HT1080 (cell line): ENCODE results near the gene N4BP2L1. TPM values are rescaled to one million over a fixed set of nuclear protein-coding genes. Genes with fewer than 3 reads are reported as not detected.
"Not testable (repeated sequence)": the region's sequence is repeated elsewhere in the genome, so short reads cannot be mapped to it uniquely, and the experiment has no call there.

Experiments used
- DNase-seq: peaks from one replicate; pipeline ENCODE4 v3.0.0-alpha.2; 2015; ENCODE audit warnings: low read depth
- small RNA-seq: library from RNA; depleted of rRNA; stranded (forward); fragments of <200 nt; gene quantifications from one replicate; pipeline ENCODE3, GENCODE V24; 2014
- total RNA-seq: library from RNA; depleted of rRNA; stranded (reverse); fragments of >200 nt; shearing (Covaris generic); gene quantifications from 2 replicates; pipeline ENCODE4 v1.2.3, GENCODE V29; 2014; rRNA removed

Gene N4BP2L1
- total RNA-seq, 1 experiment from 2014 or later, result 0.93 TPM

DNA sequence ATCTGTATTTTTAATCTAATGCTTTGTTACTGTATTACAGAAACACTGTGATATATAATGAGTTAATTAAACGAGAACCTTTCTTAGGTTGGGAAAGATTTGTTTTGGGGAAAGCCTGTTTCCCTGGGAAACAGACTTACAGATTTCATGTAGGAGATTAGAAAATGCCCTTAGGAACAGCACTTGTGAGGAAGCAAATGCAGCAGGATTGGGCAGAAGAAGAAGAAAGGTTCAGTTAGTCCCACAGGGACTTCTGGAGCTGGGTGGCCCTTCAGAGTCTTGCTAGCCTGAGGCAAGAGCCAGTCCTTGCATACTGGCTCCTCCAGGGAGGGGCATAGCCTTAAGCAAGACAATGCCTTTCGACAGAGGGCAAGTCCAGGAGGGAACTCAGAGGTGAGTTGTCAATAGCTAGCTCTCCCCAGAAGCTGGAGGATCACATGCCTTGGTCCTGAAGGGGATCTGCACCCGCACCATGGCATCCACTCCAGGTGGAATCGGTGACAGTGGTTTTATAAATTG is 36.8 kb downstream of the N4BP2L1 start:
- no peak for DNase-seq

- DNase-seq, result no peak
These were observed 37.4 kb downstream of the N4BP2L1 start for GRCh38 chr13:32390484-32390883.

DNA sequence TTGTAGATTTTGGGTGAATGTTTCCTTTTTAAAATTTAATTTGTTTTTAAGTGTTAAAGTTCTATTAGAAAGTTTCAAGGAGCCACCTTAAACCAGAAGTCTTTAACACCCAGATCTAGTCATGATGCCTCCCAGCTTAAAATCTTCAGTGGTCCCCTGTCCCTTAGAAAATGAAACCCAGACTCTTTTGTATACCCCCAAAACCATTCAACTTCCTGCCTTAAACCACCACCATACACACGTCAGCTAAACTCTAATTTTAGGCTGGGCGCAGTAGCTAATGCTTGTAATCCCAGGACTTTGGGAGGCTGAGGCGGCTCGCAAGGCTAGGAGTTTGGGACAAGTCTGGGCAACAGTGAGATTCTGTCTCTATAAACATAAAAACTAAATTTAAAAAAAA is 37.9 kb downstream of the N4BP2L1 start:
- DNase-seq, result no peak

GRCh38 chr13:32385410-32385809 is 42.5 kb downstream of the N4BP2L1 start:
- DNase-seq, result no peak

DNA sequence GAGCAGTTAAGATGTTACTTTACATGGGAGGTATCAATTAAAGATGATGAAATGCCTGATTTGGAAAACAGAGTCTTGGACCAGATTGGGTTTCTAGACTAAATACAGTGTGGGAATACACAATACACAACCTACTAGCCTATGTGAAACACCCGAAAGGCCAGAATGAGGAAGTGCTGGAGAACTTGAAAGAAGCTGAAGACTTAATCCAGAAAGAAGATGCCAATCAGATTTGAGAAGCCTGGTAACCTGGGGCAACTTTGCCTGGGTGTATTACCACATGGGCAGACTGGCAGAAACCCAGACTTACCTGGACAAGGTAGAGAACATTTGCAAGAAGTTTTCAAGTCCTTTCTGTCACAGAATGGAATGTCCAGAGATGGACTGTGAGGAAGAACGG is 43.2 kb downstream of the N4BP2L1 start:
- no peak for DNase-seq

- no peak for DNase-seq
These were observed 43.9 kb downstream of the N4BP2L1 start for GRCh38 chr13:32383836-32384618.

DNA sequence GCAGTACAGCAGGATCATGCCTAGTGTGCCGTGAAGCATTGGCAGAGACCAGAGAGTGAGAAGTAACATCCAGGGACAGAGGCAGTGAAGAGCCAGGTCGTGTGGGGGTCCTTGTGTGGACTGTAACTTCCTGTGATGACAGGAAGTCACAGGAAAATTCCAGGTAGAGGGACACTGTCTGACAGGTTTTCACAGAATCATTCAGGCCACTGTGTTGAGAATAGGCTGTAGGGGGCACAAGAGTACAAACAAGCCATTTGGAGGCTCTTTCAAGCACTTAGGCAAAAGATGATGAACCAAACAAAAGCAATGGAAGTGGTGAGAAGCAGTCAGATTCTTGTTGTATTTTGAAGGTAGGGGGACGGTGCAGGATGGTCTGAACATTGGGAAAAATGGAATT is 46.4 kb downstream of the N4BP2L1 start:
- no peak for DNase-seq

- DNase-seq, result no peak
These were observed 49.9 kb downstream of the N4BP2L1 start for GRCh38 chr13:32378012-32378411.

DNA sequence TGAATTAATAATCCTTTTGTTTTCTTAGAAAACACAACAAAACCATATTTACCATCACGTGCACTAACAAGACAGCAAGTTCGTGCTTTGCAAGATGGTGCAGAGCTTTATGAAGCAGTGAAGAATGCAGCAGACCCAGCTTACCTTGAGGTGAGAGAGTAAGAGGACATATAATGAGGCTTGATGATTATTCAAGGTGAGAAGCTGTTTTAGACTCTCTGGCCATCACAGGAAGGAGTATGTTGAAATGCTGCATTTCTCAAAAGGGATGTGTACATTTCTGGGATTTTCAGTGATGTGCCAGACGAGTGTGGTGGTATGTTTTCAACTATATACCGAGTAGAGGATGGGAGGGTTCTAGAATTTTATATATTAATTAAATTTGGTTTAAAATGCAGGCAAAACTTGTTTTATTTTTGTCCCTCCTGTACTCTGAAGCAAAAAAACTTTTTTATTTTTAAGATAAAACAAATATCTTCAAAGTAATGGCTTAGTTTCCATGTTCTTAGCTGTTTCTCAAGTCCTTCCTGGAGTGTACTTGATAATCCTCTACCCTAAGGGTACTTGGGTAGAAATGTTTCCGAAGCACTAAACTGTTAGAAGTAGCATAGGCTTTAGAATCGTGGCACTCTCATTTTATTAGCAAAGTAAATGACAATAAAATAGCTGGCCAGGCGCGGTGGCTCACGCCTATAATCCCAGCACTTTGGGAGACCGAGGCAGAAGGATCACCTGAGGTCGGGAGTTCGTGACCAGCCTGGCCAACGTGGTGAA is 51.1 kb downstream of the N4BP2L1 start:
- no peak for DNase-seq

DNA sequence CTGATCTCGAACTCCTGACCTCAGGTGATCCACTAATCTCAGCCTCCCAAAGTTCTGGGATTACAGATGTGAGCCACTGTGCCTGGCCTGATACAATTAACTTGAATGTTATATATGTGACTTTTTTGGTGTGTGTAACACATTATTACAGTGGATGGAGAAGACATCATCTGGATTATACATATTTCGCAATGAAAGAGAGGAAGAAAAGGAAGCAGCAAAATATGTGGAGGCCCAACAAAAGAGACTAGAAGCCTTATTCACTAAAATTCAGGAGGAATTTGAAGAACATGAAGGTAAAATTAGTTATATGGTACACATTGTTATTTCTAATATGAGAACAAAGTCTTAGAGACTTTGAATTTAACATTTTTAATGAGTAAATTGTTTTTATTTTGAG is 57.1 kb downstream of the N4BP2L1 start:
- no peak for DNase-seq

DNA sequence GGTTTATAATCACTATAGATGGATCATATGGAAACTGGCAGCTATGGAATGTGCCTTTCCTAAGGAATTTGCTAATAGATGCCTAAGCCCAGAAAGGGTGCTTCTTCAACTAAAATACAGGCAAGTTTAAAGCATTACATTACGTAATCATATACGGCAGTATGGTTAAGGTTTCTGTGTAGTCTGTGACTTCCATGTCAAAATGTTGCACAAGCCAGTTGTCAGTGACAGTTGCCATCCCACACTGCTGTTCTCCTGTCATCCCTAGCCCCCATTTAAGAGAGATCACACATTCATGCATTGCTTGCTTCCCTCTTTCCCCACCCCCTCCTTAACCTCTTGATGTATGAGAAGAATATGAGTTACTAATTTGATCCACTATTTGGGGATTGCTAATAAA is 65.4 kb downstream of the N4BP2L1 start:
- DNase-seq, result no peak

DNA sequence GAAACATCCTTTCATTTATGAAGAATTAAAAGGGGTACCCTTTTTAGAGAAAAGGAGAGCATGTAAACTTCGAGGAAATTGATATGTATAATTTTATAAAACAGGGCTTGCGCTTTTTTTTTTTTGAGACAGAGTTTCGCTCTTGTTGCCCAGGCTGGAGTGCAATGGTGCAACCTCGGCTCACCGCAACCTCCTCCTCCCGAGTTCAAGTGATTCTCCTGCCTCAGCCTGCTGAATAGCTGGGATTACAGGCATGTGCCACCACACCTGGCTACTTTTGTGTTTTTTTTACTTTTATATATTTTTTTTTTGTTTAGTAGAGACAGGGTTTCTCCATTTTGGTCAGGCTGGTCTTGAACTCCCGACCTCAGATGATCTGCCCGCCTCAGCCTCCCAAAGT is 72.0 kb downstream of the N4BP2L1 start:
- not testable (repeated sequence) for DNase-seq

GRCh38 chr13:32354040-32354439 is 73.9 kb downstream of the N4BP2L1 start:
- no peak for DNase-seq

DNA sequence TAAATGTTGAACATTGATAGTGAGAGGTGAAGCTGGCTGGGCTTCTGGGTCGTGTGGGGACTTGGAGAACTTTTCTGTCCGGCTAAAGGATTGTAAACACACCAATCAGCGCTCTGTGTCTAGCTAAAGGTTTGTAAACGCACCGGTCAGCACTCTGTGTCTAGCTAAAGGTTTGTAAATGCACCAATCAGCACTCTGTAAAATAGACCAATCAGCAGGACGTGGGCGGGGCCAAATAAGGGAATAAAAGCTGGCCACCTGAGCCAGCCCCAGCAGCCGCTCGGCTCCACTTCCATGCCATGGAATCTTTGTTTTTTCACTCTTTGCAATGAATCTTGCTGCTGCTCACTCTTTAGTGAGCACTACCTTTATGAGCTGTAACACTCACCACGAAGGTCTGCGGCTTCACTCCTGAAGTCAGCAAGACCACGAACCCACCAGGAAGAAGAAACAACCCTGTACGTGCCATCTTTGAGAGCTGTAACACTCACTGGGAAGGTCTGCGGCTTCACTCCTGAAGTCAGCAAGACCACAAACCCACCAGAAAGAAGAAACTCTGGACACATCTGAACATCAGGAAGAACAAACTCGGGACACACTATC is 77.0 kb downstream of the N4BP2L1 start:
- DNase-seq, result not testable (repeated sequence)

Small RNA genes lying within 50 kb of the gene (small RNA-seq; reads per million reads assigned to genes)
- gene RF00190, result not detected

Other genes starting within 250 kb of the N4BP2L1 start
- gene ZAR1L, start 112.8 kb downstream of the N4BP2L1 start, total RNA-seq, result not detected in 2 replicates
- 8.0 and 10.1 TPM in 2 replicates for gene BRCA2, start 112.6 kb downstream of the N4BP2L1 start, total RNA-seq
- gene N4BP2L2, start 110.7 kb upstream of the N4BP2L1 start, total RNA-seq, result 41.7 and 42.1 TPM in 2 replicates
- gene PDS5B, start 158.3 kb upstream of the N4BP2L1 start, total RNA-seq, result 13.1 and 17.0 TPM in 2 replicates